GM12878 (cell line): ENCODE results near the gene SLC25A45. TPM values are rescaled to one million over a fixed set of nuclear protein-coding genes. Genes with fewer than 3 reads are reported as not detected.

ENCODE experiments used
- ATF2 ChIP-seq: IDR thresholded peaks from 2 replicates; pipeline ENCODE4 v1.6.1; 2012; ENCODE audit warnings: low read length, inconsistent platforms
- BACH1 ChIP-seq: fragments of 450-650 bp; IDR thresholded peaks from 2 replicates; pipeline ENCODE4 v1.6.1; 2017; ENCODE audit warnings: mild to moderate bottlenecking, borderline replicate concordance
- CEBPB ChIP-seq, 2 experiments: fragments of 150-350 bp in 1 of 2; IDR thresholded peaks; 2 replicates each; pipeline ENCODE4 v1.6.1; 2012 to 2014; ENCODE audit warnings: low read depth in 2 of 2, low read length in 2 of 2, borderline replicate concordance in 1 of 2, inconsistent platforms in 1 of 2
- CEBPZ ChIP-seq: fragments of 150-350 bp; IDR thresholded peaks from 2 replicates; pipeline ENCODE4 v1.6.1; 2016; ENCODE audit warnings: low read depth, low read length
- FOS ChIP-seq: IDR thresholded peaks from 3 replicates; pipeline ENCODE4 v1.6.1; 2011; ENCODE audit warnings: borderline replicate concordance; ENCODE audit not compliant: insufficient read length; ENCODE audit errors: extremely low read depth
- NKRF ChIP-seq: fragments of 450-650 bp; conservative IDR thresholded peaks from 2 replicates; pipeline ENCODE4 v1.6.1; 2017; ENCODE audit warnings: mild to moderate bottlenecking, moderate library complexity
- PKNOX1 ChIP-seq: fragments of 450-650 bp; IDR thresholded peaks from 2 replicates; pipeline ENCODE4 v1.6.1; 2016; ENCODE audit warnings: mild to moderate bottlenecking
- RAD21 ChIP-seq: IDR thresholded peaks from 2 replicates; pipeline ENCODE4 v1.6.1; 2011; ENCODE audit warnings: mild to moderate bottlenecking, low read depth, low read length, moderate library complexity; ENCODE audit not compliant: insufficient read depth
- RBBP5 ChIP-seq: fragments of 200-600 bp; sonication (generic); conservative IDR thresholded peaks from 2 replicates; pipeline ENCODE4 v1.6.1; 2016
- SIN3A ChIP-seq: IDR thresholded peaks from 2 replicates; pipeline ENCODE4 v1.6.1; 2012; ENCODE audit warnings: low read depth, low read length, improper control_type of control experiment
- SMARCA5 ChIP-seq: fragments of 450-650 bp; IDR thresholded peaks from 2 replicates; pipeline ENCODE4 v1.6.1; 2017; ENCODE audit warnings: mild to moderate bottlenecking
- STAT1 ChIP-seq: fragments of 450-650 bp; conservative IDR thresholded peaks from 2 replicates; pipeline ENCODE4 v1.6.1; 2014; ENCODE audit warnings: antibody characterized with exemption, mild to moderate bottlenecking
- TCF3 ChIP-seq: IDR thresholded peaks from 2 replicates; pipeline ENCODE4 v1.6.1; 2012; ENCODE audit warnings: low read depth, mild to moderate bottlenecking, low read length, borderline replicate concordance; ENCODE audit not compliant: insufficient read depth
- USF1 ChIP-seq: IDR thresholded peaks from 2 replicates; pipeline ENCODE4 v1.6.1; 2011; ENCODE audit warnings: borderline replicate concordance, low read depth, mild to moderate bottlenecking, moderate library complexity, mixed read lengths, low read length; ENCODE audit not compliant: insufficient read depth; ENCODE audit errors: extremely low read length
- ZBTB40 ChIP-seq: fragments of 450-650 bp; IDR thresholded peaks from 2 replicates; pipeline ENCODE4 v1.6.1; 2016; ENCODE audit warnings: mild to moderate bottlenecking, moderate library complexity, borderline replicate concordance
- polyA plus RNA-seq, 11 experiments: library from polyadenylated mRNA; depleted of rRNA in 4 of 11; unstranded in 6 of 11; stranded (reverse) in 5 of 11; fragments of >200 nt; fragmentation: Nextera tagmentation in 4 of 11; fragmentation: Illumina TruSeq in 1 of 11; extraction: Ambion mirVana in 4 of 11; extraction: Trizol in 1 of 11; gene quantifications; 1 replicate in 1 of 11; 2 replicates in 10 of 11; pipeline versions ENCODE4 v1.2.1 to v1.2.3, GENCODE V29; 2011 to 2016; ENCODE audit warnings: inconsistent platforms in 2 of 11, missing spikeins in 2 of 11, low read depth in 1 of 11
- total RNA-seq, 4 experiments: library from RNA; depleted of rRNA in 3 of 4; stranded (reverse); fragments of >200 nt in 3 of 4; fragmentation: Illumina TruSeq in 1 of 4; extraction: Trizol in 1 of 4; gene quantifications; 2 replicates each; pipeline versions ENCODE4 v1.2.1 to v1.2.3, GENCODE V29; 2013 to 2021

SLC25A45 gene
- total and polyA plus RNA-seq, 10 of the 15 experiments (the other 5 are each of a cell fraction or from before 2014, with no cell fraction given), result 4.1 to 35.2 (median 20.3) TPM

GRCh38 chr11:65425971-65426838 lies 43.8 kb upstream of the SLC25A45 start (continued):
- TF ChIP-seq ZBTB40 (peak; percentile 88), PKNOX1 (no peak), CEBPB (IDR thresholded peaks at IDR 0.05; ENCODE audit: borderline replicate concordance in 1 of 2, low read depth in 2 of 2, low read length in 2 of 2) (no peak), ATF2 (no peak), SIN3A (no peak), RAD21 (no peak), RBBP5 (no peak), TCF3 (no peak), NKRF (no peak), FOS (no peak), SMARCA5 (peak; percentile 73; the same call in 1 of the 2 replicates), USF1 (no peak), CEBPZ (no peak), STAT1 (no peak), BACH1 (peak; percentile 35; the same call in 1 of the 2 replicates)
